Testis (tissue), 3 donors: Measurements from ENCODE around the gene ARHGAP12. TPM values are rescaled to one million over a fixed set of nuclear protein-coding genes. Genes with fewer than 3 reads are reported as not detected.
A peak's percentile ranks its signal among the peaks of the same experiment; 100 is the strongest.

Experiments
- DNase-seq: peaks from one replicate; pipeline ENCODE4 v3.0.0-alpha.2; 2019
- H3K27ac ChIP-seq, 2 donors: fragments of 200-600 bp; sonication (generic); one replicate each; pipeline ENCODE4 v1.5.1; 2019
- H3K27me3 ChIP-seq: fragments of 200-600 bp; sonication (generic); one replicate; pipeline ENCODE4 v1.5.1; 2019
- H3K36me3 ChIP-seq: fragments of 200-600 bp; sonication (generic); one replicate; pipeline ENCODE4 v1.5.1; 2017; ENCODE audit warnings: low read depth; ENCODE audit errors: missing control alignments
- H3K4me1 ChIP-seq: fragments of 200-600 bp; sonication (generic); one replicate; pipeline ENCODE4 v1.5.1; 2019
- H3K4me3 ChIP-seq, 2 donors: fragments of 200-600 bp; sonication (generic); one replicate each; pipeline ENCODE4 v1.5.1; 2017 to 2019
- H3K9me3 ChIP-seq: fragments of 200-600 bp; sonication (generic); one replicate; pipeline ENCODE4 v1.5.1; 2017
- CTCF ChIP-seq, 3 experiments: fragments of 450-650 bp in 2 of 3; fragments of 200-600 bp in 1 of 3; sonication (generic) in 1 of 3; IDR thresholded peaks; one replicate each; pipeline ENCODE4 v1.5.1; 2016 to 2019; ENCODE audit warnings: antibody characterized with exemption in 3 of 3, mild to moderate bottlenecking in 2 of 3, moderate library complexity in 1 of 3
- POLR2A ChIP-seq: fragments of 450-650 bp; IDR thresholded peaks from one replicate; pipeline ENCODE4 v1.6.1; 2017; ENCODE audit warnings: antibody characterized with exemption, mild to moderate bottlenecking, moderate library complexity
- WGBS, 2 donors: methylation state at CpG; one replicate each; pipeline ENCODE4 v1.1.5; 2018; 5-methylcytosine and 5-hydroxymethylcytosine counted together
- intact Hi-C: fragments of 100-400 bp; cut with DNase I; formaldehyde crosslinking; loops from one replicate; pipeline ENCODE4 v1.15.1; 2023; ENCODE audit warnings: low total_unique reads
- polyA plus RNA-seq: library from polyadenylated mRNA; stranded (reverse); fragments of 350-450 nt; fragmentation: Illumina TruSeq; extraction: RNeasy Lipid Tissue Mini Kit (QIAGEN cat#74804); gene quantifications from one replicate; pipeline ENCODE4 v1.2.3, GENCODE V29; 2014; ENCODE audit warnings: low read depth, low replicate concordance; ENCODE audit not compliant: insufficient read depth
- total RNA-seq, 2 donors: library from RNA; depleted of rRNA; stranded (reverse); fragments of >200 nt; gene quantifications; one replicate each; pipeline ENCODE4 v1.2.3, GENCODE V29; 2016

The ARHGAP12 gene
- total and polyA plus RNA-seq, 3 donors from 2014 or later: 11.7 to 36.1 (median 33.1) TPM

DNA sequence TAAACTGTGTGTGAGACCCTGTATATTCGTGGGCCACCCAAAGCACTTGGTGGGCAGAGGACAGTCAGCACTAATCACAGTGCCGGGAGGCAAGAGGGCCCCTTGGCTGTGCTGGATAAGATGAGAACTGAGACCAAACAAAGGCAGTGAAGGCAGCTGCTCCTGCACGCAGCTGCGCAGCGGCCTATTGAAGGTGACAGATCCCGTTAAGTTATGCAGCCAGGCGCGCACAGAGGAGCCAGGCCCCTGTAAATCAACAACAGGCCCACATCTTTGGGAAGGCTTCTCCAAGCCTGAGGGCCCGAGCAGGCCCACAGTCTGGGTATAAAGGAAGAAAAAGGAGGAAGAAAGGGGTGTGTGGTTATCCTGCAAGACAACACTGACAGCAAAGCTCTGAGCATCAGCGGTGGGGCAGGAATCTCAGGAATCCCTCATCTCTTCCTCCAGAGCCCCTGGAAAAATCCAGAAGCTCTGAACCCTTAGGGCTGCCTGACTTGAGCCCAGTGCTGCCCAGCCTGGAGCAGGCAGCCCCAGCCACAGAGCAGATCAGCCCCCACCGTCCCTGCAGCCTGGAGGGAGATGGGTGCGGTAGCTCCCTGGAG is 154.2 kb downstream of the ARHGAP12 start:
- Histone ChIP-seq H3K27me3 (no peaks in the 10 kb centered on the region), H3K9me3 (no peaks in the 10 kb centered on the region), H3K4me1 (no peaks in the 10 kb centered on the region), H3K4me3 (no peak overlapping the region), H3K36me3 (no peaks in the 10 kb centered on the region), H3K27ac (no peak overlapping the region)
- no peak for DNase-seq
- 74 to 79% methylated on average over 9 to 12 of the region's 12 CpGs for WGBS, 2 donors
- intact Hi-C loops: no loop called here
- TF ChIP-seq POLR2A: no peak
- no peak for TF ChIP-seq CTCF (IDR thresholded peaks at IDR 0.05)

GRCh38 chr10:31773749-31774298 is 154.8 kb downstream of the ARHGAP12 start:
- H3K9me3 ChIP-seq: no peaks in the 10 kb centered on the region
- H3K36me3 ChIP-seq: no peaks in the 10 kb centered on the region
- H3K27me3 ChIP-seq: no peaks in the 10 kb centered on the region
- no peaks in the 10 kb centered on the region for H3K4me1 ChIP-seq
- intact Hi-C loops: no loop called here
- no peak for TF ChIP-seq POLR2A
- TF ChIP-seq CTCF (IDR thresholded peaks at IDR 0.05): no peak
- H3K27ac ChIP-seq: no peak overlapping the region
- no peak for DNase-seq
- WGBS, 2 donors: 87 to 88% methylated on average over 15 of the region's 15 CpGs
- no peak overlapping the region for H3K4me3 ChIP-seq

GRCh38 chr10:31771331-31771831 is 157.2 kb downstream of the ARHGAP12 start:
- 70 to 79% methylated on average over 5 to 9 of the region's 9 CpGs for WGBS, 2 donors
- Histone ChIP-seq H3K4me1 (no peaks in the 10 kb centered on the region), H3K9me3 (no peaks in the 10 kb centered on the region), H3K4me3 (no peak overlapping the region), H3K27me3 (no peaks in the 10 kb centered on the region), H3K36me3 (no peaks in the 10 kb centered on the region), H3K27ac (no peak overlapping the region)
- no peak for DNase-seq
- intact Hi-C loops: no loop called here
- no peak for TF ChIP-seq CTCF (IDR thresholded peaks at IDR 0.05)
- TF ChIP-seq POLR2A: no peak

DNA sequence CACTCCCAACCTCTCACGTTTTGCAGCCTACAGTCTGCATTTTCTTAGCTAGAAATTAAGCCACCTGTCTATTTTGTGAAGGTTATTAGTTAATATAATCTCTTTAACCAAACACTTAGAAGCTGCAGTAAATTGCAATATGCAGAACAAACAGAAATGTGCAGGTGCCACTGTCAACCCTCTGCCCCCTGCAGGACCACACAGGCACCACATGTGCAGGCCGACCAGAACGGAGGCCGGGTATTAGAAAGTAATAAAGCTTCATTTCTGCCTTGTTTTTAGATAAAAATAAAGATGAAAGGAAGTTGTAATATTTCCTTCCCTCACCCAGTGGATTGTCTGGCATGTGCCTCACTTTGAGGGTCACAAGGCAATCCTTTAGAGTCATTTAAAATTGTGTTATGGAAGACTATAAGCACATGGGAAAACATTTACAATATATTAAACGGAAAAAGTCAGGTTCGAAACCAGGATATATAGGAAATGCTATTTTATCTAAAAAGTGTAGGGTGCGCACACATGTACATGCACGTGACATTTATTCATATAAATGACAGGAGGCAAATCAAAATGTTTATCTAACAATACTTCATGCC is 158.2 kb downstream of the ARHGAP12 start:
- Histone ChIP-seq H3K27ac (no peak overlapping the region), H3K4me3 (no peak overlapping the region), H3K27me3 (no peaks in the 10 kb centered on the region), H3K4me1 (no peaks in the 10 kb centered on the region), H3K36me3 (no peaks in the 10 kb centered on the region), H3K9me3 (no peaks in the 10 kb centered on the region)
- 75 to 83% methylated on average over 8 of the region's 8 CpGs for WGBS, 2 donors
- intact Hi-C loops: no loop called here
- DNase-seq: no peak
- no peak for TF ChIP-seq POLR2A
- TF ChIP-seq CTCF (IDR thresholded peaks at IDR 0.05): peak; percentile 37 to 51 (median 48)
